ENCODE data around the gene RNF40.

GRCh38 chr16:30756781-30757100 is 5.4 kb upstream of the RNF40 start:
- TF ChIP-seq CTCF (IDR thresholded peaks at IDR 0.05) = no peak
- TF ChIP-seq POLR2A (IDR thresholded peaks at IDR 0.05) = no peak
